Astrocyte of the spinal cord (primary cell): Measurements from ENCODE around the gene BRME1.

Experiments
- DNase-seq: peaks from one replicate; pipeline ENCODE4 v3.0.0; 2011; ENCODE audit warnings: low read depth, low spot score
- H3K4me3 ChIP-seq: 2 replicates; pipeline ENCODE4 v1.5.1; 2011; ENCODE audit warnings: low read depth, mild to moderate bottlenecking, low read length, moderate library complexity
- CTCF ChIP-seq: IDR thresholded peaks from 2 replicates; pipeline ENCODE4 v1.5.1; 2012; ENCODE audit warnings: low read depth, mild to moderate bottlenecking, low read length, inconsistent platforms
- in situ Hi-C: cut with HindIII; loops from 2 replicates; pipeline ENCODE4 v1.10.0; 2017; ENCODE audit warnings: low sequenced_read_pairs

BRME1 gene

GRCh38 chr19:13890136-13890535 lies 15.8 kb downstream of the BRME1 start:
- no peak for TF ChIP-seq CTCF
- no peak overlapping the region for H3K4me3 ChIP-seq
- DNase-seq = no peak
- in situ Hi-C loops = loop anchor here (25.0 kb wide), 1 partner anchor 197 kb away; the partner anchor contains the start of genes C19orf67 and SAMD1

GRCh38 chr19:13888281-13888680 lies 17.6 kb downstream of the BRME1 start:
- no peak for TF ChIP-seq CTCF
- no peak overlapping the region for H3K4me3 ChIP-seq
- DNase-seq = no peak
- in situ Hi-C loops = loop anchor here (25.0 kb wide), 1 partner anchor 199 kb away; the partner anchor contains the start of genes C19orf67 and SAMD1

GRCh38 chr19:13887517-13887916 lies 18.4 kb downstream of the BRME1 start:
- TF ChIP-seq CTCF = no peak
- DNase-seq = no peak
- in situ Hi-C loops = loop anchor here (25.0 kb wide), 1 partner anchor 200 kb away; the partner anchor contains the start of genes C19orf67 and SAMD1
- H3K4me3 ChIP-seq = no peak overlapping the region

GRCh38 chr19:13887018-13887436 lies 18.9 kb downstream of the BRME1 start:
- no peak for DNase-seq

GRCh38 chr19:13885826-13886365 lies 20.0 kb downstream of the BRME1 start:
- no peak overlapping the region for H3K4me3 ChIP-seq
- DNase-seq = no peak
- TF ChIP-seq CTCF = no peak
- in situ Hi-C loops = loop anchor here (25.0 kb wide), 1 partner anchor 201 kb away; the partner anchor contains the start of genes C19orf67 and SAMD1

More at GRCh38 chr19:13887018-13887436, 18.9 kb downstream of the BRME1 start:
- H3K4me3 ChIP-seq = no peak overlapping the region
- no peak for TF ChIP-seq CTCF
- in situ Hi-C loops = loop anchor here (25.0 kb wide), 1 partner anchor 200 kb away; the partner anchor contains the start of genes C19orf67 and SAMD1

- no peak for DNase-seq
- no peak overlapping the region for H3K4me3 ChIP-seq
- in situ Hi-C loops = loop anchor here (25.0 kb wide), 1 partner anchor 202 kb away; the partner anchor contains the start of genes C19orf67 and SAMD1
- TF ChIP-seq CTCF = no peak
These were observed 21.0 kb downstream of the BRME1 start for GRCh38 chr19:13884726-13885591.
